GM19395 (cell line): ENCODE results near the gene HMGN3.

Experiments
- ATAC-seq: cut with Tn5 transposase; IDR thresholded peaks from one replicate; pipeline ENCODE4 v1.9.1; 2021; ENCODE audit warnings: mild to moderate bottlenecking, moderate library complexity; ENCODE audit not compliant: unreplicated experiment

Gene HMGN3

GRCh38 chr6:79188107-79188506, 46.4 kb downstream of the HMGN3 start:
- ATAC-seq: no peak

GRCh38 chr6:79186564-79186963, 47.9 kb downstream of the HMGN3 start:
- ATAC-seq: no peak

GRCh38 chr6:79184641-79185040, 49.8 kb downstream of the HMGN3 start:
- no peak for ATAC-seq

- no peak for ATAC-seq
Measured at GRCh38 chr6:79184086-79184485, 50.4 kb downstream of the HMGN3 start.

GRCh38 chr6:79180052-79180451, 54.4 kb downstream of the HMGN3 start:
- ATAC-seq: no peak

- ATAC-seq: no peak
Measured at GRCh38 chr6:79173378-79173777, 61.1 kb downstream of the HMGN3 start.

- no peak for ATAC-seq
Measured at GRCh38 chr6:79170959-79171358, 63.5 kb downstream of the HMGN3 start.

- no peak for ATAC-seq
Measured at GRCh38 chr6:79170431-79170830, 64.1 kb downstream of the HMGN3 start.

GRCh38 chr6:79168695-79168980, 65.8 kb downstream of the HMGN3 start:
- ATAC-seq: no peak

GRCh38 chr6:79167931-79168694, 66.4 kb downstream of the HMGN3 start:
- ATAC-seq: no peak

GRCh38 chr6:79159846-79160245, 74.6 kb downstream of the HMGN3 start:
- no peak for ATAC-seq

- ATAC-seq: no peak
Measured at GRCh38 chr6:79158856-79159516, 75.5 kb downstream of the HMGN3 start.

- no peak for ATAC-seq
Measured at GRCh38 chr6:79157961-79158644, 76.4 kb downstream of the HMGN3 start.

- ATAC-seq: no peak
Measured at GRCh38 chr6:79152269-79152737, 82.2 kb downstream of the HMGN3 start.
